ENCODE data around the gene GREB1. TPM values are rescaled to one million over a fixed set of nuclear protein-coding genes. Genes with fewer than 3 reads are reported as not detected.

Gene GREB1
- total RNA-seq, 1 donor from 2014 or later = 26.6 TPM

GRCh38 chr2:11492720-11493119 lies 41.1 kb upstream of the GREB1 start:
- Mint-ChIP-seq H3K4me3 (no peak overlapping the region), H3K27me3 (ENCODE audit: low read depth) (no peaks in the 10 kb centered on the region), H3K4me1 (peaks cover 8% of the 10 kb centered on the region), H3K9me3 (peaks cover 10% of the 10 kb centered on the region), H3K36me3 (no peaks in the 10 kb centered on the region), H3K27ac (no peak overlapping the region)
- TF ChIP-seq CTCF (IDR thresholded peaks at IDR 0.05; ENCODE audit: unreplicated experiment) = no peak
- DNase-seq (ENCODE audit: low spot score in 2 of 2, unreplicated experiment in 2 of 2) = no peak

- Mint-ChIP-seq H3K27me3 (ENCODE audit: low read depth) (no peaks in the 10 kb centered on the region), H3K9me3 (peaks cover 10% of the 10 kb centered on the region), H3K36me3 (no peaks in the 10 kb centered on the region), H3K4me1 (peaks cover 10% of the 10 kb centered on the region), H3K4me3 (no peak overlapping the region), H3K27ac (no peak overlapping the region)
- no peak for TF ChIP-seq CTCF (IDR thresholded peaks at IDR 0.05; ENCODE audit: unreplicated experiment)
- DNase-seq (ENCODE audit: low spot score in 2 of 2, unreplicated experiment in 2 of 2) = no peak
These were observed 40.6 kb upstream of the GREB1 start for GRCh38 chr2:11493282-11493681.

- Mint-ChIP-seq H3K27ac (no peak overlapping the region), H3K36me3 (no peaks in the 10 kb centered on the region), H3K4me3 (no peak overlapping the region), H3K27me3 (ENCODE audit: low read depth) (no peaks in the 10 kb centered on the region), H3K9me3 (peaks cover 10% of the 10 kb centered on the region), H3K4me1 (peaks cover 17% of the 10 kb centered on the region)
- TF ChIP-seq CTCF (IDR thresholded peaks at IDR 0.05; ENCODE audit: unreplicated experiment) = no peak
- no peak for DNase-seq (ENCODE audit: low spot score in 2 of 2, unreplicated experiment in 2 of 2)
These were observed 39.5 kb upstream of the GREB1 start for GRCh38 chr2:11494310-11494709.

GRCh38 chr2:11495844-11496681 lies 37.8 kb upstream of the GREB1 start:
- no peak overlapping the region for H3K27ac Mint-ChIP-seq
- H3K4me1 Mint-ChIP-seq = peaks cover 20% of the 10 kb centered on the region
- DNase-seq (ENCODE audit: low spot score in 2 of 2, unreplicated experiment in 2 of 2) = no peak
- peak overlapping the region; percentile 24 for H3K4me3 Mint-ChIP-seq
- H3K27me3 Mint-ChIP-seq (ENCODE audit: low read depth) = no peaks in the 10 kb centered on the region
- H3K9me3 Mint-ChIP-seq = peaks cover under 1% of the 10 kb centered on the region
- no peak for TF ChIP-seq CTCF (IDR thresholded peaks at IDR 0.05; ENCODE audit: unreplicated experiment)
- H3K36me3 Mint-ChIP-seq = no peaks in the 10 kb centered on the region

- no peak overlapping the region for H3K27ac Mint-ChIP-seq
- no peak overlapping the region for H3K4me3 Mint-ChIP-seq
- TF ChIP-seq CTCF (IDR thresholded peaks at IDR 0.05; ENCODE audit: unreplicated experiment) = no peak
- DNase-seq (ENCODE audit: low spot score in 2 of 2, unreplicated experiment in 2 of 2) = no peak
- H3K36me3 Mint-ChIP-seq = peaks cover 3% of the 10 kb centered on the region
- H3K4me1 Mint-ChIP-seq = peaks cover 15% of the 10 kb centered on the region
- no peaks in the 10 kb centered on the region for H3K27me3 Mint-ChIP-seq (ENCODE audit: low read depth)
- H3K9me3 Mint-ChIP-seq = peaks cover 11% of the 10 kb centered on the region
These were observed 35.3 kb upstream of the GREB1 start for GRCh38 chr2:11498543-11499034.

All from mesothelial cell of epicardium (in vitro differentiated cells).